A549 (cell line): ENCODE data around the gene CCDC80.

ENCODE experiments used
- CHD2 ChIP-seq: fragments of 150-350 bp; IDR thresholded peaks from 2 replicates; pipeline ENCODE4 v1.6.1; 2014; ENCODE audit warnings: low read length; ENCODE audit not compliant: partially characterized antibody
- CTCF ChIP-seq: fragments of >200 bp; sonication (Bioruptor Twin); formaldehyde crosslinking; IDR thresholded peaks from 3 replicates; pipeline ENCODE4 v1.5.1; 2016
- EHMT2 ChIP-seq: fragments of 200-600 bp; sonication (generic); IDR thresholded peaks from 2 replicates; pipeline ENCODE4 v1.6.1; 2016; ENCODE audit warnings: antibody characterized with exemption, low read depth, mild to moderate bottlenecking, moderate library complexity
- JUN ChIP-seq, 2 experiments: fragments of >200 bp; sonication (Bioruptor Twin); formaldehyde crosslinking; IDR thresholded peaks; 2 replicates in 1 of 2; 3 replicates in 1 of 2; pipeline ENCODE4 v1.6.1; 2016 to 2017
- POLR2AphosphoS2 ChIP-seq: conservative IDR thresholded peaks from 2 replicates; pipeline ENCODE4 v1.6.1; 2012; ENCODE audit warnings: low read length, improper control_type of control experiment, inconsistent platforms
- RAD21 ChIP-seq, 2 experiments: fragments of >200 bp in 1 of 2; sonication (Bioruptor Twin) in 1 of 2; formaldehyde crosslinking in 1 of 2; IDR thresholded peaks in 1 of 2; conservative IDR thresholded peaks in 1 of 2; 2 replicates in 1 of 2; 3 replicates in 1 of 2; pipeline ENCODE4 v1.6.1; 2012 to 2018; ENCODE audit warnings: inconsistent platforms in 1 of 2

GRCh38 chr3:112634786-112635541, 6.0 kb downstream of the CCDC80 start:
- TF ChIP-seq POLR2AphosphoS2 (no peak), CHD2 (no peak), CTCF (no peak), EHMT2 (no peak), JUN (IDR thresholded peaks at IDR 0.05) (no peak), RAD21 (conservative IDR thresholded peaks at IDR 0.05 in 1 of 2, IDR thresholded peaks at IDR 0.05 in 1 of 2) (no peak)
